ENCODE measurements around the gene RDH11.
"Not testable (repeated sequence)": the region's sequence is repeated elsewhere in the genome, so short reads cannot be mapped to it uniquely, and the experiment has no call there.

The RDH11 gene

DNA sequence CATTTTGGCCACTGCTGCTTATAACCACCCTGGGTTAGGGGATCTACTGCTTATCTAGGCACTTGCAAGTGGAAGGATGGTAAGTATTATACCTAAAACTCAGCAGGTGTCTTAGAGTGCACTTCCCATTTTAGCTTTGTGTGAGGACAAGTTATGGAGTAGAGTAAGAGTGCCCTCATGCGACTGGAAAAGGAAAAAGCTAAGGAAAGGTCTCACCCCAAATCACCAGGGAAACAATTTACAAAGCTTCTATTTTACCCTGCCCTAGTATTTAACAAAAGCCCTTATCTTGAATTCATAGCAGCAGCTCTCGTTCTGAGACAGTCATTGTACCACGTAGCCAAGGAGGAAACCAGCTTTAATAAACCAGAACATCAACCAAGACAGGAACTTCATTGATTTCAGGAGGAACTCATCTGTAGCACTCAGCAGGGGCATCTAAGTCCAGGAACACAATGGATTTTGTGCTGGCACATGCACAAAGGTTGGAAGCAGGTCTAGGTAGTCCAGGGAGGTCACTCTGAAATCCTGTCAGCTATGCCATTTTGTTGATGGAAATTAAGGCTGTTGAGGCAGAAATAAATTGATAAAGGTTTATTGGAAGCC lies 9.0 kb upstream of the RDH11 start:
- DNase-seq (ENCODE audit: low read depth in 3 of 3): peak in 1 of 3 experiments; percentile 13

DNA sequence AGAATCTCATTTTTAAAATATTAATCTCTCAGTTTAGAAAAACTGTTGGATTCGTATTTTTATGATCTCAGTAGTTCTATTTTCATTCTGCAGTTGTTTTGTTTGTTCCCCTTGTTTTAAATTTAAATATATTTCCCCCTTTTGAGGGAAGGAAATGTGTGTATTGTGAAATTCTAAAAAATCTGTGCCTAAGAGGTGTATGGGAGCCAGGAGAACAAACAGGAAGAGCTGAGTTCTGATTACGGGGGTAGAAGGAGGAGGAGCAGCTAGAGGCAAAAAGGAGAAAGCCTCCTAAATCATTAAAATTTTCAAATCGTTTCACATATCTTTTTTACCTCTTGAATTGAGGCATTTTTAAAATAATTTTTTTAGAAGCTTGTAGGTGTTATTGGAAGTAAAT lies 8.4 kb upstream of the RDH11 start:
- DNase-seq (ENCODE audit: low read depth in 3 of 3): no peak

DNA sequence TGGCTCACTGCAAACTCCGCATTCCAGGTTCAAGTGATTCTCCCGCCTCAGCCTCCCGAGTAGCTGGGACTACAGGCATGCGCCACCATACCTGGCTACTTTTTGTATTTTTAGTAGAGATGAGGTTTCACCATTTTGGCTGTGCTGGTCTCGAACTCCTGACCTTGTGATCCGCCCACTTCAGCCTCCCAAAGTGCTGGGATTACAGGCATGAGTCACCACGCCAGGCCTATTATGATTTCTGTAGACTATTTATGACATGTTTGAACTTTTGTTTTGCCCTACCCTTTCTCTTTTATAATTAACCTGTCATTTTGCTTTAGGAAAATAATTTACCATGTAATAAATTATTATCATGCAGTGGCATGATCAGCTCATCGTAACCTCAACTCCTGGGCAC lies 5.9 kb upstream of the RDH11 start, which contains the start of gene RDH12:
Gene RDH12 (plus strand): TSS at position 395 of the 400 bp plus-strand sequence. CDS start 20,757 bp downstream, outside the sequence.
- DNase-seq (ENCODE audit: low read depth in 3 of 3): not testable (repeated sequence)

DNA sequence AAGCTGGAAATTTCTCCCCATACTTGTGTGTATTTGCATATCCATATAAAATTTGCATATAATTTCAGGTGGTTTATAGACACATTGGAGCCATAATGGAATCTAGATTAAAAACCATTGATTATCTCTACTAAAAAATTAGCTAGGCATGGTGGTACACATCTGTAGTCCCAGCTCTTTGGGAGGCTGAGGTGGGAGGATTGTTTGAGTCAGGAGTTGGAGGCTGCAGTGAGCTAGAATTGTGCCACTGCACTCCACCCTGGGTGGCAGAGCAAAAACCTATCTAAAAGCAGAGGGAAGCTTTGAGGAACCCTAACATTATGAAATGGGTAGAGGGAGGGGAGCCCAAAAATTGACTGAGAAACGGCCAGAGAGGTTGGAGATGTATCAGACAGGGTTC lies 2.6 kb upstream of the RDH11 start:
- no peak for DNase-seq (ENCODE audit: low read depth in 3 of 3)

DNA sequence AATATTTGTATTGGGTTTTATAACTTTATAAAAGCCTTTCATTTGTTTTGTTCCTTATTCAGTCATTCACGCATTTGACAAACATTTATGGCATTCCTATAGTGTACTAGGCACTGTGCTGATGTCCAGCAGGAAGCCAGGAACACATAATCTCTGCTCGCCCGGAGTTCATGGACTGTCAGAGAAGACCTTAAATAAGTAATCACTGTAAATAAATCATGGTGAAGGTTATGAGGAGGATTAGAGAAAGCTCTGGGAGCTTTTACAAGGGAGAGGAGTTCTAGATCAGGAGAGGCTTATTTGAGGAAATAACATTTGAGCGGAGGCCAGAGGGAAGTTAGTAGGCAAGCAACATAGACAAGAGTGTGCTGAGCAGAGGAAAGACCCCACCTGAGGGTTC lies 1.4 kb upstream of the RDH11 start:
- no peak for DNase-seq (ENCODE audit: low read depth in 3 of 3)

DNA sequence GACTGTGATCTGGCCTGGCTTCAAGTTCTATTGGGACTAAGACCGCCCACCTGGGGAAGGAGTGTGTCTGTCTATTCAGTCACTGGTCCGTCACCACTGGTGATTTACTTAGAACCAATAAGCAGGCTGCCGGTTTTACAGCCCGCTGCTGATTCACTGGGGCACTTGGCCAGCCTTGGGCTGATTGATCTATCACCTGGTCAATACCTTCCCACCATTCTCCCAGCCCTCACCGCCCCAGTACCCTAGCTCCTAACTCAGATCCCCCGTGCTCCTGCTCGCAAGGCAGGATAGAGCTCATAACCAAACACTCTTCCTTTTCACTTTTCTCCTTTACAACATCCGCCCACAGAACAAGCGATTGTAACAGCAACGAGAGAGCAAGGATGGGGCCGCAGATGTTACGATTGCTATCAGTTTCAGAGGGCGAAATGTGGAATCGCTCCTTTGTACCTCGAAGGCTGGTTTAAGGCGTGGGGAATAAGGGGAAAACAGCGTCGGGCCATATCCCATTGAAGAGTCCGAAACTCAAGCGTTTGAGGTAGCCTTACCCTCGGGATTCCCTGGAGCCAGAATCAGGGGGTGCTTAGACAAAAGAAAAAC lies 672 bp downstream of the RDH11 start:
- DNase-seq (ENCODE audit: low read depth in 3 of 3): peak; percentile 30 to 54 (median 40)

DNA sequence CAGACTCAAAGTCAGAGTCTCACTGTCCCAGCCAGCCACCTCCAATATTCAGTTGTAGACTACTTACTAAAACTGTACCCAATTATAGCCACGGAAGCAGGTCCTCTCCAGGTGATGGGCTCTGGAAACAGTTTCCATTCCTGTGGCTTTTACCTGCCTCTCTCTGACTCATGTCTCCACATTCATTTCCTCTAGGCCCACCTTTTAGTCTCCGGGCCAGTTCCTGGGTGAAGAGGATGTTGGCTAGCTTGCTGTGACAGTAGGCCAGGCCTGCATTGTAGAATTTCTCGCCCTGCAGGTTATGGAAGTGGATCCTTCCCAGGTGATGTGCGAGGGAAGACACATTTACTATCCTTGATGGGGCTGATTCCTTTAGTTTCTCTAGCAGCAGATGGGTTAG lies 5.6 kb downstream of the RDH11 start:
- no peak for DNase-seq (ENCODE audit: low read depth in 3 of 3)

DNA sequence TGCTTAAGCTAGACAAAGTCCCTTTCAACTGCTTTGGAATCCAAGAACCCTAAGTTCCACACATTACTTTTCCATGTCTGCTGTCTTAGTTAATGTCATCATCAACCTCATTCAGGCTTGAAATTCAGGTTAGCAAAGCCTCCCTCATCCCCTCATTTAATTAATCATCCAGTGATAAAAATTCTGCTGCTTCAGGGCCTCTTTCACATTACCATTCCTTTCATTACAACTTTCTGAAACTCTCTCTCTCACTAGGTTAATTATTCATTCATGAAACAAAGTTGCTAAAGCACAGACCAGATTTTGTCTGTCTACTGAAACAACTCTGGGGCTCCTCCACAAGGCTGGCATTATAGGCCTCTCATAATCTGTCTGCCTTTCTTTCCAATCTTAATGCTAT lies 11.7 kb downstream of the RDH11 start:
- DNase-seq (ENCODE audit: low read depth in 3 of 3): no peak

DNA sequence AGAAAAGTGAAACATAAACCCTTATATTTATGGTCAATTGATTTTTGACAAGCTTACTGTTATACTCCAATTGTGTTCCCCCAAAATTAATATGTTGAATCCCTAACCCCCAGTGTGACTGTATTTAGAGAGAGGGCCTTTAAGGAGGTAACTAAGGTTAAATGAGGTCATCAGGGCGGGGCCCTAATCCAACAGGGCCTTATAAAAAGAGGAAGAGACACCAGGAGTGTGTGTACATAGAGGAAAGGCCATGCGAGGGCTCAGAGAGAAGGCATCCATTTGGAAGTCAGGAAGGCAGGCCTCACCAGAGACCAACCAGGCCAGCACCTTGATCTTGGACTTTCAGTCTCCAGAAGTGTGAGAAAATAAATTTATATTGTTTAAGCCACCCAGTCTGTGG lies 14.6 kb downstream of the RDH11 start:
- DNase-seq (ENCODE audit: low read depth in 3 of 3): no peak

DNA sequence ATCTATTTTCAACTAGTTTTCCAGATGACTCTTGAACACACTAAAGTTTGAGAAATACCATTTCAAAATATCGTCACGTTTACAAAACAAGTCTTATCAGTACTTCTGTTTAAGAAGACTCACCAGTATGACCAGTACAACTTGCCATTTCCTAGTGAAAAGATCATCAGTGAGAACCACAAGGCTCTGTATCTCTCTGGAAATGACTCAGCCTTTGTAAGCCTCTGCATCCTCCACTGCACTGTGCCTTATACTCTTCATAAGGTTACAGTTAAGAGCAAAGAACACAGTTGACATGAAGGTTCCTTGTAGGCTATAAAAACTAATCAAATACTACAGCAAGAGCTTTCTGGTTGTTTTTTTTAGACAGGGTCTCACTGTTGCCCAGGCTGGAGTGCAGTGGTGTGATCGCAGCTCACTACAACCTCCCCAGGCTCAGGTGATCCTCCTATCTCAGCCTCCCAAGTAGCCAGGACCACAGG lies 15.4 kb downstream of the RDH11 start:
- no peak for DNase-seq (ENCODE audit: low read depth in 3 of 3)

DNA sequence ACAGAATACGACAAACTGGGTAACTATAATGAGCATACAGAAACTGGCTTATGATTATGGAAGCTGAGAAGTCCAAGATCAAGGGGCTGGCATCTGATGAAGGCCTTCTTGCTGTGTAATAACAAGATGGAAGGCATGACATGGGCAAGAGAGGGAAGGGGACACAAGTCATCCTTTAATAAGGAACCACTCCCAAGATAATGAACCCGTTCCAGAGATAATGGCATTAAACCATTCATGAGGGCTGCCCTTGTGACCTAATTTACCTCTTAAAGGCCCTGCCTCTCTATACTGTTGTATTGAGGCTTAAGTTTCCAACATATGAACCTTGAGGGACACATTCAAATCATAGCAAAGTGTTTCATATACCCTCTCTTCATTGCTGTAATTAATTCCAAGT lies 16.6 kb downstream of the RDH11 start:
- DNase-seq (ENCODE audit: low read depth in 3 of 3): no peak

DNA sequence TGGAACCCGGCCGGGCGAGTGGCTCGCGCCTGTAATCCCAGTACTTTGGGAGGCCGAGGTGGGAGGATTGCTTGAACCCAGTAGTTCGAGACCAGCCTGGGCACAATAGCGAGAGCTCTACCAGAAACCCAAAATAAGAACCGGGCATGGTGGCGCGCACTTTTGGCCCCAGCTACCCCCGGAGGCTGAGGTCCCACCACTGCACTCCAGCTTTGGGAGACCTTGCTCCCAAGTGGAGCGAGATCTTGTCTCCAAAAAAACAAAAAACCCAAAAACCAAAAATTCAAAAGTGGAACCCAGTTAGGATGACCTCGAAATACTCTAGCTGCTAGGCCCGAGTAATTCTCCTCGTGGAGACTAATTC lies 20.4 kb downstream of the RDH11 start:
- no peak for DNase-seq (ENCODE audit: low read depth in 3 of 3)

DNA sequence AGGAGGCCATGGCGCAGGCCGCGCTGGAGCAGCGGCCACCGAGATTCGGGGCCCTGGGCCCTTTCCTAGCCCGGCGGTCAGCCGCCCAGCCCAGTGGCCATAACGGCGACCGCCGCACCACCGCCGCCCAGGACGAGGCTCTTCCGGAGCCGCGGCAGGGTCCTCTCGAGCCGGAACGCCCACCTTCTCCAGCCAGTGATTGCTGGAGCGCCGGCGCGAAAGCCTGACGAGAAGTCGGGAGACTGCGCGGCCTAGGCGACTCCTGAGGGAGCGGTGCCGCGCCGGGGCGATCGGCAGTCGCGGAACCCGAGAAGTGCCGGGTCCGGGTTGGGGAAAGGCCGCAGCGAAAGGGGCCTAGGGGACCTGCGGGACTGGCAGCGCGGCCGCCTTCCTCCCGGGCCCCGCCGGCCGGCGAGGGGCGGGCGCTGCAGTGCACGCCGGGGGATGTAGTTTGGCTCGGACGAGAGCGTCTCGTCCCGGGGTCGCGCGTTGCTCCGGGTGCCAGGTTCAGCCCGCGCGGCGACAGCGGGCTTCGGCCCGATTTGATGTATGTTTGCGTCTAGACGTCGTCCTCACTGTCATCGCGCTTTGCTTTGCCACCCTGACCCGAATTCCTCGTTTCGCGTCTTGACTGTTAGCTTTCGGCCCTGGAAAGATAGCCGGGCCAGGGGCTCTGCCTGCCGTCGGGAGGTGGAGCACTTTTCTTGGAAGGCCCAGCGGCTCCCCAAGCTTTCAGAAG lies 20.9 kb downstream of the RDH11 start, which contains the start of gene VTI1B:
Gene VTI1B (minus strand): TSS at position 153 of the 739 bp plus-strand sequence. CDS start 143 bp downstream, at position 10.
- peak; percentile 55 to 73 (median 67) for DNase-seq (ENCODE audit: low read depth in 3 of 3)

DNA sequence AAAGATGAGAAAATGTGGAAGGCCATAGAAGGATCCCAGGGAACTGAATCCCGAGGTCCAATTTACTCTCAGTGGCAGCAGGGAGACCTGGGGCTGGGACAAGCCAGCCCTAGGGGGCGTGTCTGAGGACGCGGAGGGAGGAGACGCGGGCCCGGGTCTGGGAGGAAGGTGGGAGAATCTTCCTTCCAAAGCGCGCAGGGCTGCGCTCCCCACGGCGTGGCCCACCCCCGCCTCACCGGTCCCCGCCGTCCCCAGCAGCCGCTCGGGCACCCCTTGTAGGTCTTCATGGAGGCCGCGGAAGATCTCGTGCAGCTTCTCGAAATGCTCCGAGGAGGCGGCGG lies 21.5 kb downstream of the RDH11 start:
- DNase-seq (ENCODE audit: low read depth in 3 of 3): peak; percentile 4 to 29 (median 16)

DNA sequence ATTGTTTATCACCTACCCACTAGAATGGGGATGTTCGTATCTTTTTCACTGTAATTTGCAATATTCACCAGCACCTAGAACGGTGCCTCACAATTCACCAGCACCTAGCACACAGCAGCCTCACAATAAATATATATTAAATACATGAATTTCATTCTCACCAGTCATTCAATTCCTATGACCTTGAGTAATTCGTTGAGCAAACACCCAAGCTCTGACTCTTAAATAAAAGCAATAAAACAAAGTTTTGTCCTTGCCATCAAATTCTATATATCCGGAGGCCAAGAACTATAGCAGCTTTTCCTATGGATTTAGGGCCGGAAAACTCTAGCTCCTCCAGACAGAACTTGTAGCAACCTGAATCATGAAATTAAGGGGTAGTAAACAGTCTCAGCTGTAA lies 22.1 kb downstream of the RDH11 start:
- no peak for DNase-seq (ENCODE audit: low read depth in 3 of 3)

DNA sequence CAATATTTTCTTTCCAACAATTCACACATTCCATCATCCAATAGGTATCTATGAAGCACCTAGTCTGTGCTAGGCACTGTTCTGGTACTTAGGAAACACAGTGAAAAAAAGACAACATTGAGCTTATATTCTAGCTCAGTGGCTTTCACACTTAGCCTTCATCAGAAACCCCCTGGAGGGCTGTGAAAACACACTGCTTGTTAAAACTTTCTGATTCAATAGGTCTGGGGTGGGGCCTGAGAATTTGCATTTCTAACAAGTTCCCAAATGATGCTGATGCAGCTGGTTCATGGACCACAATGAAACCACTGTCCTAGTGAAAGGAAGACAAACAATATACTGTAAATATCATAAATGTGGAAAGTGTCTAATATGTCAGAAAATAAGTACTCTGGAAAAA lies 27.0 kb downstream of the RDH11 start:
- no peak for DNase-seq (ENCODE audit: low read depth in 3 of 3)

DNA sequence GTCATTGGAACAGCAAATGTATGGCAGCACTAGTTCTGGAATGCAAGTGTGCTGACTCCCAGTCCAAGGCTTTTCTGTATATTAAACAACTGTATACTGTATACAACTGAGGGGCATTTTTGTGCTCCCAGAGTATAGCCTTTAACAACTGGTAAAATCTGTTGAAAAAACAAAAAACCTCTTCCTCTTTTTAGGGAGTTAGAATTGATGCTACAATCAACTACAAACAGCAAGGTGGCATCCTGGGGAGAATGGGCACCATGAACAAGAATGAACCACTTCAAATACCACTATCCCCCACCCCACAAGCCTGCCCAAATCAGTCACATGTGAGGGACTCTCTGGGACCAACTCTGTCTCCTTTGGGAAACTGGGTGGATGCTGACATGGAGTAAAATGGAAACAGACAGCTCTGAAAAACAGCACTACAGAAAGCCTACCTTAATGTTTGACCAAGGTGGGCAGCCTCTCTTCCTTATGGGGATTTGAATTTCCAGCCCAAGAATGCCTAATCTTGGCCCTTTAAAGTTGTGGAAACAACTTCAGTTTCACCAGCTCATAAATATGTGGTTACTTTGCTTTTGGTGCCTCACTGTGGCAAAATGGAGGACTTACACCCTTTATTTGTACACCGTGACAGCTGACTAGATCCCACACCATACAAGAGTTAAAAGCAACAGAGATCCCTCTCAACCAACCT lies 28.7 kb downstream of the RDH11 start:
- DNase-seq (ENCODE audit: low read depth in 3 of 3): peak in 1 of 3 experiments; percentile 10

DNA sequence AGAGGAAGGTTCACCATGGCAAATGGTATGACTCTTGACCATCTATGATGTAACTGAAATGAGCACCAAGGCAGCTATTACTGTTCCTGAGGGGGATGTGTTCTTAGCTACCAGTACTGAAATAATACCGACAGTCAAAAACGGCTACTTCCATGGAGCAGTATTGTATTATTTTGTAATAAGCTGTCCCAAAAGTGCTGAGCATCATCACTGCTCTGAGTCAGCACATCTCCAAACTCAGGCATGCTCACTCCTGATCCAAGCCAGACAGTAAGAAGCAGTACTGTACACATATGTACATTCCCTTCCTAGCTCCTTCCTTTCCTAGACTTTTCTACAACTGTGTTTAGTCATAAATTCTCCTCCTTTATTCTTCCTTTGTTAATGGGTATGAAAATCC lies 29.7 kb downstream of the RDH11 start:
- DNase-seq (ENCODE audit: low read depth in 3 of 3): no peak

DNA sequence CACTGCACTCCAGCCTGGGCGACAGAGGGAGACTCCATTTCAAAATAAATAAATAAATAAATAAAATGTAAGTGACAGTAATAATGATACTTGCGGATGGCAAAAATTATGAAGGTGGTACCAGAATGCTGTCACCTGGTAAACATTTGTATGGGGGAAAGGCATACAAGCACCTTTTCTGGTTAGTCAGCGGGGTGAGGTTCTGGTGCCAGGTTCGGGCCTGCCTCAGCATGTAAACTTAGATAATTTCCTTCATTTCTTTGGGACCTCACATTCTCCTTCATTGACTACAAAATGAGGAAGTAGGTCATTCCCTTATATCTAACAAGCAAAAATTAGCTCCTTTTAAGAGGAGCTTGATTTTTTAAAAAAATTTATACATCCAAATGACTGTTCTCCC lies 31.9 kb downstream of the RDH11 start:
- DNase-seq (ENCODE audit: low read depth in 3 of 3): no peak

DNA sequence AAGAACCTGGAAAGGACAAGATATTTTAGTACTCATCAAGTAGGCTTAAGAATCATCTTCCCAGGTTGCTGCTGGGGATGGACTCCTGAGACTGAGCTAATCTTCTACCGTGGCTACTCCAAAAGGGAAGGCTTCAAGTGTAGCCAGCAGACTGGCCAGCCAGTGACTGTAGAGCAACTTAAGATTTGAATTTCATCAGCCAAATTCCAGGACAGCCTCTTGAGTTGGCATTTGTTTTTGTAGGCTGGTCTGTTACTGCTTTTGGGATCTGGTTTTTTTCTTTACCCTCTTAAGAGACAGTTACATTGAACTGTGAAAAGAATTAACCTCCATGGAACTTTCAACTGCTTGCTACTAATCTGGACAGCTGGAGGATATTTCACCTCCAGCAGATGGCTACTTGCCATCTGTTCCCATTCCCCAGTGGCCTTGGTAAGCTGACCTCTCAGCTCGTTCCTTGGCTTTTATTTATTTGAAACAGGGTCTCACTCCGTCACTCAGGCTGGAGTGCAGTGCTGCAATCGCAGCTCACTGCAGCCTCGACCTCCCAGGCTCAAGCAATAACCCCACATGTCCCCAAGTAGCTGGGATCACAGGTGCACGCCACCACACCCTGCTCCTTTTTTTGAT lies 41.8 kb downstream of the RDH11 start:
- no peak for DNase-seq (ENCODE audit: low read depth in 3 of 3)

DNA sequence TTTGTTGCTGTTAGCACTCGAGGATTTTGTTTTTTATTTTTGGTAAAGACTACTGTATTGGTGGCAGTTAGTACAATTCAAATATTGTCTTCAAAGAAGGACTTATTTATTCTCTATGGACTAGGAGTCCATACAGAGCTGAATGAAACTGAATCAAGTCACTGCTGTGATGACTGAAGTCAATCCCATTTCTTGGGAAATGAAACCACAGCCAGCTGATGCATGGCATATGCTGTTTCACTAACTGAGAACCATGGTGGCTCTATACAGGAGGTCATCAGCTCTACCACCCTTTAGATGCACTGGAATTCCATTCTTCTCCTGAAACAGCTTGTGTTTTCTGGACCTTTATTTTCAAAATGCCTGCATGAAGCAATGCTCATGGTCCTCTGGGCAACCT lies 43.4 kb downstream of the RDH11 start:
- no peak for DNase-seq (ENCODE audit: low read depth in 3 of 3)

DNA sequence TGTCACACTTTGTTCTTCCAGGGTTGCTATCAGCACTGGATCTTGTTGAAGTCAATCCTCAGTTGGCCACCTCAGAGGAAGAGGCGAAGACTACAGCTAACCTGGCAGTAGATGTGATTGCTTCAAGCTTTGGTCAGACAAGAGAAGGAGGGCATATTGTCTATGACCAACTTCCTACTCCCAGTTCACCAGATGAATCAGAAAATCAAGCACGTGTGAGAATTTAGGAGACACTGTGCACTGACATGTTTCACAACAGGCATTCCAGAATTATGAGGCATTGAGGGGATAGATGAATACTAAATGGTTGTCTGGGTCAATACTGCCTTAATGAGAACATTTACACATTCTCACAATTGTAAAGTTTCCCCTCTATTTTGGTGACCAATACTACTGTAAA lies 44.9 kb downstream of the RDH11 start:
- no peak for DNase-seq (ENCODE audit: low read depth in 3 of 3)
